Cardiac septum (tissue), 1 donor: Measurements from ENCODE around the gene POLD2. TPM values are rescaled to one million over a fixed set of nuclear protein-coding genes. Genes with fewer than 3 reads are reported as not detected.

Experiments
- DNase-seq: peaks from one replicate; pipeline ENCODE4 v3.0.0-alpha.2; 2020; ENCODE audit warnings: low spot score
- intact Hi-C: fragments of 100-400 bp; cut with DNase I; formaldehyde crosslinking; loops from one replicate; pipeline ENCODE4 v1.14.0; 2022
- total RNA-seq: library from RNA; stranded (reverse); fragmentation: NEBNext Ultra II Directional; extraction: Animal tissue kit (Norgen Biotek cat#: 25700); gene quantifications from one replicate; pipeline ENCODE4 v1.2.1, GENCODE V29; 2021
- donor health status: DM: no; HTN: no; CAD: no.

The POLD2 gene
- total RNA-seq, 1 donor from 2014 or later, result 88.1 TPM

DNA sequence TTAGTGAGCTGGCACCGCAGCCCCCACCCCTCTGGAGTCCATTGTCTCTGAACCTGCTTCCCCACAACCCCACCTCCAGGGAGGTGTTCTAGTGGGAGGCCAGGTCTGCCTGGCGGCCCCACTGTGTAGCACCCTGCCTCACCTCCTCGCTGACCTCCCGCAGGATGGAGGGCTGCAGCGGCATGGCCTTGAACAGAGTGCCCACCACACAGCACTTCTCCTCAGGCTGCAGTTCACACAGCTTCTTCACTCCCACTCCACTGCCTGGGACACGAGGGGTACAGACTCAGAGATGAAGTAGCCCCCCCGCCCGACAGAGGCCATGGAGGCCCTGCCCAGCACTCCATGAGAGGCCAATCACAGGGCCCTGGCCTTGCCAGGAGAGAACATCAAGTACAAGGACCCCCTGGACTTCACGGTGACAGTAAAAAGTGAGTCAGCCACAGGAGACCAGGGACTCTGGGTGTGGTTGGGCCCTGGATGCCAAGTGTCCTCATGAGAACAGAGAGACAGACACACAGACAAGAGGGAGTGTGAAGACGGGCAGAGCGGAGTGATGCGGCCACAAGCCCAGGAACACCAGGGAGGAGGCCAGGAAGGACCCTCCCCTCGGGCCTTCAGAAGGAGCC lies 5.4 kb downstream of the POLD2 start:
- no peak for DNase-seq
- intact Hi-C loops, result no loop called here

DNA sequence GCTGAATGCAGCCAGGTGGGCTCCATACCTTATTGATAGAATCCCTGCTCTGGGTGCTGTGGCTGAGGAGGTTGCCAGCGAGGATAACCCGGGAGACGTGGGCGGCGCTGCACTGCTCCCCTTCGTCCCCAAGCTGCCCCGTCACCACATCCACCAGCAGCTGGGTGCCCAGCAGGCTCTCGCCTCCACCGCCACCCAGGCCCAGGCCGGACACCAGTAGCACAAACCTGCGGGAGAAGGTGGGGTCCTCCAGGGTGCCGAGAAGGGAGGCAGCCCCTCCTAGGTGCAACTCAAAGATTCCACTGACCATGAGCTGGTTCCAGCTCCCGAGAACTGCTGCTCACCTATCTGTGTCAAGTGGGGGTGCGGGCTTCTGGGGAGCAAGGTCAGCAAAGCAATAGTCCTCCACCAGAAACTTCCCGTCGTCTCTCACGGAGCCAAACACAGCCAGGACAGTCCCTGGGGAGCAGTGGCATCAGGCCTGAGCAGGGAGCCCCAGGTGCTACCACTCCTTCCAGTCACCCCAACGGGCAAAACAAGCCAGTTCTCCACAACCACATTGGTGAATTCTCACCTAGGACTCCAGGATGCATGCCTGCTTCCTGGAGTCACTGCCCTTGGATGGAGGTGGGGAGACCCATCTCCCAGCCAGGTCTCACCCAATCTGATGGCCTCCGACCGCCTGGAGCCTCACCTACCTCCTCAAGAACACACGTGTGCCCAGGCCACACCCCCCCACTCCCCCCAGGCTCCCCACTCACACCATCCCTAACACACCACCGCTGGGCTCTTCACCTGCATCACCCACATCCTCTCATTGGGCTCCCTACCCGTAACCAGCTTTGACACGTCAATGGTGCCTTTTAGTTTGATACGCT lies 6.3 kb downstream of the POLD2 start:
- DNase-seq, result no peak
- intact Hi-C loops, result no loop called here

- DNase-seq, result no peak
- intact Hi-C loops, result no loop called here
These were observed 7.1 kb downstream of the POLD2 start for GRCh38 chr7:44116087-44116788.

- intact Hi-C loops, result no loop called here
- DNase-seq, result peak; percentile 86
These were observed 8.6 kb downstream of the POLD2 start for GRCh38 chr7:44114586-44115310.

- DNase-seq, result no peak
- intact Hi-C loops, result no loop called here
These were observed 9.5 kb downstream of the POLD2 start for GRCh38 chr7:44113764-44114354.

DNA sequence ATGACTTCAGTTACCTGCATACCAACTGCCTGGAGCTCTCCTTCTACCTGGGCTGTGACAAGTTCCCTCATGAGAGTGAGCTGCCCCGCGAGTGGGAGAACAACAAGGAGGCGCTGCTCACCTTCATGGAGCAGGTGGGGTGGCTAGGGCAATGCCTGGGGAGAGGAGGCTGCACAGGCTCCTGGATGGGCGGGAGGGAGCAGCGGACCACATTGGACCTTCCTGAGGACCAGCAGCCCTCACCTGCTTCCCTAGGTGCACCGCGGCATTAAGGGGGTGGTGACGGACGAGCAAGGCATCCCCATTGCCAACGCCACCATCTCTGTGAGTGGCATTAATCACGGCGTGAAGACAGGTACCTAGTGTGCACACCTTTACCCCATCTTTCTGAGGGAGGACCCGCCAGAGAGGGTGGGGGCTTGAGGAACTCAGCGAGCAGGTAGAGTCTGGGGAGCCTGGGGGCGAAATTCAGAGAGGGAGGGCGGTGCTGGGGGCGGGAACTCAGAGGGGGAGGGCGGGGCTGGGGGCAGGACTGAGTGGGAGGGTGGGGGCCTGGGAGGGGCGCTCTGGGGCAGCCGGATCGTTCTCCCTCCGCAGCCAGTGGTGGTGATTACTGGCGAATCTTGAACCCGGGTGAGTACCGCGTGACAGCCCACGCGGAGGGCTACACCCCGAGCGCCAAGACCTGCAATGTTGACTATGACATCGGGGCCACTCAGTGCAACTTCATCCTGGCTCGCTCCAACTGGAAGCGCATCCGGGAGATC lies 10.2 kb downstream of the POLD2 start:
- intact Hi-C loops, result no loop called here
- no peak for DNase-seq

DNA sequence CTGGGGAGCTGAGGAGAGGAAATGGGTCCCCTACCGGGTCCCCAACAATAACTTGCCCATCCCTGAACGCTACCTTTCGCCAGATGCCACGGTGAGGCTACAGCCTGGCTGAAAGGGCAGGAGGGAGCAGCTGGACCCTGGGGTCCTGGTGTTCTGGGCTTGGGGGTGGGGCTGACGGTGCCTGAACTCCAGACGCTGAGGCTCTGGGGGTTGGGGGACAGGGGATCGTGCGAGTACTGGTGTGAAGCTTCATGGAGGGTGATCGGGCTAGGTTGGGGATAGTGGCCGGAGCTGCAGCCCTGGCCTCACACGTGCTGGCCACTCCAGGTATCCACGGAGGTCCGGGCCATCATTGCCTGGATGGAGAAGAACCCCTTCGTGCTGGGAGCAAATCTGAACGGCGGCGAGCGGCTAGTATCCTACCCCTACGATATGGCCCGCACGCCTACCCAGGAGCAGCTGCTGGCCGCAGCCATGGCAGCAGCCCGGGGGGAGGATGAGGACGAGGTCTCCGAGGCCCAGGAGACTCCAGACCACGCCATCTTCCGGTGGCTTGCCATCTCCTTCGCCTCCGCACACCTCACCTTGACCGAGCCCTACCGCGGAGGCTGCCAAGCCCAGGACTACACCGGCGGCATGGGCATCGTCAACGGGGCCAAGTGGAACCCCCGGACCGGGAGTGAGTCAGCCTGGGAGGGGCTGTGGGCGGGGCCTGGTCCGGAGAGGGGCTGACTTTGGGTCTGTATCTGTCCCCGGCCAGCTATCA lies 10.9 kb downstream of the POLD2 start:
- peak; percentile 60 for DNase-seq
- intact Hi-C loops, result no loop called here

GRCh38 chr7:44111761-44112160 lies 11.6 kb downstream of the POLD2 start:
- peak; percentile 62 for DNase-seq
- intact Hi-C loops, result no loop called here

- peak; percentile 64 for DNase-seq
- intact Hi-C loops, result no loop called here
These were observed 12.4 kb downstream of the POLD2 start for GRCh38 chr7:44110719-44111635.

- intact Hi-C loops, result no loop called here
- peak; percentile 63 for DNase-seq
These were observed 13.4 kb downstream of the POLD2 start for GRCh38 chr7:44109991-44110390.

DNA sequence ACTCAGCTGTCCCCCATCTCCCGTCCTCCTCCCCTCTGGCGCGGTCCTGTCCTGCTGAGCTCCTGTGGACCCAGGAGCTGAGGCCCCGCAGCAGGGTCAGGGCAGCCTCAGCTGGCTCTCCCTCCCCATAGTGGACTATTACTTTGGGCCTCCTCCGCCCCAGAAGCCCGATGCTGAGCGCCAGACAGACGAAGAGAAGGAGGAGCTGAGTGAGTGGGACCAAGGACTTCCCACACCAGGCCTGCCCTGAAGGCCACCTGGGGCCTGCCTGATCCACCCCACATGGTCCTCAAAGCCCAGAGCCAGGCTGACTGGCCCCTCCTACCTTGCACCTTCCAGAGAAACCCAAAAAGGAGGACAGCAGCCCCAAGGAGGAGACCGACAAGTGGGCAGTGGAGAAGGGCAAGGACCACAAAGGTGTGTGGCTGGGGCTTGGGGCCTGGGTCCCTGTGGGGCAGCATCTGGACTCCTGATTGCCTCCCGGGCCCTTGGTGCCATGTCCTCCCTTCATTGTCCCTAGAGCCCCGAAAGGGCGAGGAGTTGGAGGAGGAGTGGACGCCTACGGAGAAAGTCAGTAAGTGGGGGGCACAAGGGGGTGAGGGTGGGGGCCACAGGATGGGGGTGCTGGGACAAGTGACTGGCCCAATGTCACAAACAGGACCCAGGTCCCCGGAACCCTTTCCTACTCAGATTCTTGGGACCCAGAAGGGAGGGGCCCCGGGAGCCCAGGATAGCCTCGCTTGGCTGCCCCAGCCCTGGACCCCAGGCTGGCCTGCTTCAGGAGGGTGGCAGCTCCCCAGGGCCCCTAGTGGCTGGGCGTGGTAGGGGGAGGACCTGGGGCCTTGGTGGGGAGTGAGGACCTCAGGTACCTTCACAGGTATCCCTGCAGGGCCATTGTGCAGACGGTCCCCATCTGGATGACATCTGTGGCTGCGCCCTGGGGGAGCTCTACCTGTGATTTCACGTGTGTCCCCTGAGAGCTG lies 14.3 kb downstream of the POLD2 start:
- DNase-seq, result peak; percentile 71
- intact Hi-C loops, result no loop called here

DNA sequence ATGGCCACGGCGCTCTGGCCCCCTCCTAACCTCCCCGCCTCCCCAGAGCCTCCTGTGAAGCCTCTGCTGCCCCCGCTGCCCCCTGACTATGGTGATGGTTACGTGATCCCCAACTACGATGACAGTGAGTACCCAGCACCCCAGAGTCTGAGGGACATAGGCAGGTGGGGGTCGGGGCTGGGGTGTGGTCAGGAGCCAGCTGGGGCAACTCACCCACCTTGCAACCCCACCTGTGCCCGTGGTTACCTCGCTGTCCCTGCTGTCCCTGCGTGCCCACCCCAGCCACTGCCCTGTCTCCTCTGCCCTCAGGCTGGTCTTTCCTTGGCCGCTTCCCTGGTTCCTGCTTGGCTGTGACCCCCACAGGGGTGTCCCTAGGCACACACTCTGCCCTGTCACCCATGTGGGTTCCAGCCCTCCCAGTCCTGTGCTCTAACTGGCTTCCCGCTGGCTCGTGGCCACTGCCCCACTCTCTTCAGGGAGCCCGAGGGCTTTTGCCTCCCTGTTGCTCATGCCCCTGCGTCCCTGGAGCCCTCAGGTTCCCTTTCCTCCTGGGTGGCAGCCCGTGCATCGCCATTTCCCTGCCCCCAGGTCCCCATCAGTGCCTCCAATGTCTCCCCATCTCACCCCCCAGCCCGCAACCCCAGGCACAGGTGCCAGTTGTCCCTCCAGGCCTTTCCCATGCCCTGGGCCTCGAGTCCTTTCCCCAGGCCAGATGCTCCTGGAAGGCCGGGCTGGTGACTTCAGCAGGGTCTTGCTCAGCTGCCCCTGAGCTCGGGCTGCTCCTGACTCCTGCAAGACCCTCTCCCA lies 15.2 kb downstream of the POLD2 start:
- DNase-seq, result peak; percentile 71
- intact Hi-C loops, result no loop called here

GRCh38 chr7:44107116-44107960 lies 16.0 kb downstream of the POLD2 start:
- peak; percentile 70 for DNase-seq
- intact Hi-C loops, result no loop called here
